Keratinocyte (primary cell): ENCODE measurements around the gene TEX29. TPM values are rescaled to one million over a fixed set of nuclear protein-coding genes. Genes with fewer than 3 reads are reported as not detected.

Experiments used
- DNase-seq: peaks from one replicate; pipeline ENCODE4 v3.0.0-alpha.2; 2011; ENCODE audit warnings: low read depth, missing footprints, low spot score
- FAIRE-seq: peaks from 2 replicates; lab custom pipeline; 2011; peaks lifted over from hg19 to GRCh38; lab: Jason Lieb, UNC
- H2AFZ ChIP-seq: 2 replicates; pipeline ENCODE4 v1.6.0; 2012; ENCODE audit warnings: low read length, control low read depth, inconsistent platforms; ENCODE audit not compliant: control insufficient read depth
- H3K27ac ChIP-seq: 2 replicates; pipeline ENCODE4 v1.5.1; 2011; ENCODE audit warnings: low read length; ENCODE audit not compliant: control insufficient read depth, insufficient read depth
- H3K27me3 ChIP-seq: 3 replicates; pipeline ENCODE4 v1.6.0; 2011; ENCODE audit warnings: low read length; ENCODE audit not compliant: control insufficient read depth, insufficient read depth; ENCODE audit errors: extremely low read depth
- H3K36me3 ChIP-seq, 2 experiments: 2 replicates in 1 of 2; 3 replicates in 1 of 2; pipeline ENCODE4 v1.5.1; 2011; ENCODE audit warnings: low read length in 2 of 2, mild to moderate bottlenecking in 1 of 2; ENCODE audit not compliant: control insufficient read depth in 2 of 2, insufficient read depth in 2 of 2; ENCODE audit errors: extremely low read depth in 1 of 2
- H3K4me1 ChIP-seq: 3 replicates; pipeline ENCODE4 v1.5.1; 2011; ENCODE audit warnings: low read length; ENCODE audit not compliant: control insufficient read depth, insufficient read depth; ENCODE audit errors: extremely low read depth
- H3K4me2 ChIP-seq: 3 replicates; pipeline ENCODE4 v1.6.0; 2011; ENCODE audit warnings: low read depth, low read length; ENCODE audit not compliant: control insufficient read depth, insufficient read depth; ENCODE audit errors: extremely low read depth
- H3K4me3 ChIP-seq, 3 experiments: fragments of 200-600 bp in 1 of 3; sonication (generic) in 1 of 3; 2 replicates in 2 of 3; 3 replicates in 1 of 3; pipeline ENCODE4 v1.5.1; 2011 to 2016; ENCODE audit warnings: low read length in 3 of 3, mild to moderate bottlenecking in 3 of 3, control low read depth in 2 of 3, inconsistent platforms in 1 of 3, low read depth in 1 of 3, mixed read lengths in 1 of 3, mixed run types in 1 of 3, moderate library complexity in 1 of 3; ENCODE audit not compliant: control insufficient read depth in 2 of 3, insufficient read depth in 2 of 3; ENCODE audit errors: extremely low read depth in 1 of 3
- H3K79me2 ChIP-seq: 2 replicates; pipeline ENCODE4 v1.6.0; 2012; ENCODE audit warnings: low read length; ENCODE audit not compliant: control insufficient read depth, insufficient read depth
- H3K9ac ChIP-seq: 3 replicates; pipeline ENCODE4 v1.6.0; 2011; ENCODE audit warnings: low read length; ENCODE audit not compliant: control insufficient read depth, insufficient read depth; ENCODE audit errors: extremely low read depth
- H3K9me1 ChIP-seq: 3 replicates; pipeline ENCODE4 v1.6.0; 2011; ENCODE audit warnings: low read length; ENCODE audit not compliant: control insufficient read depth, insufficient read depth; ENCODE audit errors: extremely low read depth
- H3K9me3 ChIP-seq: 2 replicates; pipeline ENCODE4 v1.5.1; 2012; ENCODE audit warnings: low read depth, low read length; ENCODE audit not compliant: control insufficient read depth
- H4K20me1 ChIP-seq: 3 replicates; pipeline ENCODE4 v1.6.0; 2011; ENCODE audit warnings: low read length; ENCODE audit not compliant: control insufficient read depth, insufficient read depth; ENCODE audit errors: extremely low read depth
- CTCF ChIP-seq, 3 experiments: IDR thresholded peaks in 1 of 3; conservative IDR thresholded peaks in 1 of 3; optimal IDR thresholded peaks in 1 of 3; 2 replicates in 2 of 3; 3 replicates in 1 of 3; pipeline versions ENCODE3 to v1.5.1; 2011; ENCODE audit warnings: low read length in 3 of 3, mild to moderate bottlenecking in 3 of 3, moderate library complexity in 2 of 3, control low read depth in 1 of 3, inconsistent platforms in 1 of 3; ENCODE audit not compliant: insufficient read depth in 2 of 3; ENCODE audit errors: extremely low read depth in 1 of 3
- EZH2 ChIP-seq: IDR thresholded peaks from one replicate; pipeline ENCODE4 v1.6.1; 2012; ENCODE audit warnings: inconsistent platforms, mild to moderate bottlenecking, low read length, moderate library complexity
- dilution Hi-C: fragments of 300-500 bp; cut with MboI; formaldehyde crosslinking; loops from one replicate; pipeline ENCODE4 v1.7.0; 2020; ENCODE audit warnings: low sequenced_read_pairs; ENCODE audit not compliant: extremely low pct_ligation_motif_present
- polyA plus RNA-seq, 5 experiments: library from polyadenylated mRNA; depleted of rRNA in 3 of 5; stranded (reverse) in 3 of 5; stranded (forward) in 1 of 5; unstranded in 1 of 5; fragments of >200 nt; gene quantifications; 1 replicate in 1 of 5; 2 replicates in 3 of 5; 3 replicates in 1 of 5; pipeline versions ENCODE4 v1.2.1 to v1.2.3, GENCODE V29; 2011 to 2012; ENCODE audit warnings: missing spikeins in 2 of 5, low read depth in 1 of 5, low replicate concordance in 1 of 5

The TEX29 gene
- polyA plus RNA-seq, 1 donor (not counting 4 experiments of a cell fraction or from before 2014, with no cell fraction given), result 0.18 TPM

DNA sequence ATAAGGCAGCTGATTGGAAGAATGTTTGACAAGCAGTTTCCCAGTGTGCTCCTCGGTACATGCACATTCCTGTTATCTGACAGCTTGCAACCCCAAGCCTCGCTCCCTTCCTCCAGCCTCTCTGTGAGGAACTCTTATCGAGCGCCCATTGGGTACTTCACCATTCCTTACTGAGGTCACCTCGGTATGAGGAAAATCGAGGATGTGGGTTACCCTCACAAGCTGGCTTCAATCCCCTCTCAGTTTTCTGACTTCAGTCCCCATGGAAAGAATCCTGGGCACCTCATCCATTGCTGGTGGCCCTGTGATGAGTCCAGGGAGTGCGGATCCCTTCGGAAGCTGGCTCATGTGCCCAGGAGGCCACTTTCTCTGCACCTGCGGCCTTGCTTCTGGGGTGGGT, 17.3 kb downstream of the TEX29 start:
- no peak overlapping the region for H3K4me3 ChIP-seq
- H4K20me1 ChIP-seq, result no peaks in the 10 kb centered on the region
- H3K9me3 ChIP-seq, result peaks cover 3% of the 10 kb centered on the region
- no peaks in the 10 kb centered on the region for H3K36me3 ChIP-seq
- no peaks in the 10 kb centered on the region for H3K79me2 ChIP-seq
- H2AFZ ChIP-seq, result no peak overlapping the region
- TF ChIP-seq CTCF (optimal IDR thresholded peaks at IDR 0.05 in 1 of 3, IDR thresholded peaks at IDR 0.05 in 1 of 3, conservative IDR thresholded peaks at IDR 0.05 in 1 of 3; ENCODE audit: extremely low read depth in 1 of 3, insufficient read depth in 2 of 3, low read length in 3 of 3) (no peak), EZH2 (no peak)
- FAIRE-seq (no peak), DNase-seq (no peak)
- no peaks in the 10 kb centered on the region for H3K9me1 ChIP-seq
- dilution Hi-C loops, result no loop called here
- H3K4me2 ChIP-seq, result no peak overlapping the region
- no peaks in the 10 kb centered on the region for H3K4me1 ChIP-seq
- no peak overlapping the region for H3K27ac ChIP-seq
- no peaks in the 10 kb centered on the region for H3K27me3 ChIP-seq
- no peak overlapping the region for H3K9ac ChIP-seq

GRCh38 chr13:111338841-111339240, 18.4 kb downstream of the TEX29 start:
- Histone ChIP-seq H4K20me1 (no peaks in the 10 kb centered on the region), H3K79me2 (no peaks in the 10 kb centered on the region), H2AFZ (no peak overlapping the region), H3K4me2 (no peak overlapping the region), H3K9me3 (peaks cover 3% of the 10 kb centered on the region), H3K4me1 (no peaks in the 10 kb centered on the region), H3K4me3 (no peak overlapping the region), H3K27ac (no peak overlapping the region), H3K9ac (no peak overlapping the region), H3K9me1 (no peaks in the 10 kb centered on the region), H3K36me3 (no peaks in the 10 kb centered on the region), H3K27me3 (no peaks in the 10 kb centered on the region)
- DNase-seq (no peak), FAIRE-seq (no peak)
- TF ChIP-seq CTCF (optimal IDR thresholded peaks at IDR 0.05 in 1 of 3, IDR thresholded peaks at IDR 0.05 in 1 of 3, conservative IDR thresholded peaks at IDR 0.05 in 1 of 3; ENCODE audit: extremely low read depth in 1 of 3, insufficient read depth in 2 of 3, low read length in 3 of 3), result no peak
- no peak for TF ChIP-seq EZH2
- dilution Hi-C loops, result no loop called here
